ENCODE measurements around the gene GTPBP4. TPM values are rescaled to one million over a fixed set of nuclear protein-coding genes. Genes with fewer than 3 reads are reported as not detected.
"Not testable (repeated sequence)": the region's sequence is repeated elsewhere in the genome, so short reads cannot be mapped to it uniquely, and the experiment has no call there.

GTPBP4 gene
- total RNA-seq, 1 donor from 2014 or later = 73.8 TPM

DNA sequence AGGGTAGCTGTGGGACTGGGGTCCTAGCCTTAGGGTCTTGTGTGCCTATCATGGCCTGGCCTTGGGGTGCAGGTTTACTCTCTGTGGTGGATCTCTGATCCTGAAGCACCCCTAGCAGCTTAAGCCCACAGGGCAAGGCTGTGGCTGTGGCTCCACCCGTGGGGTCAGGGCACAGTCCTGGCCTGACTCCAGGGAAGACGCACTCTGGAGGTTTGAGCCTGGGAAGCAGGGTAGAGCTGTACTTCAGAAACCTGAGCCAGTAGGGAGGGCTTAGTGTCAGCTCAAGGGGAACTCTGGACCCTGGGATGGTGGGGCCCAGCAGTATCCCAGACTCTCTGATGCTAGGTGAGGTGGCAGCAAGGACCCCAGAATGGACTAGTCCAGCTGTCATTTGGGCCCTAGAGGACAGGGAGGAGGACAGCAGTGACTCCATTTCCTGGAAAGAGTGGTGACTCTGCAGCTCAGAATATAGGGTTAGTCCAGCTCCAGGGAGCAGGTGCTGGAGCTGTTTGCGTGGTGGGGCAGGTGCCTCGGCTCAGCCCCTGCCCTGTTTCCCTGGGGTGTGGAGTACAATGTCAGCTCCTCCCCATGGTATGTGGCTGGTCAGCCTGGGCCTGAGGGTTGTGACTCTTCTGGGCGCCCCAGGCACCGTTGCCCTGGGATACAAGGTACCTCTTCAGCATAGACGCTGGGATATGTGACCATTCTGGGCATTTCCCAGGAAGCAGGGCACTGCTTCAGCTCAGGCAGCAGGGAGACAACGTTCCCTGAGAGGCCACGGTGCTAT lies 15.8 kb downstream of the GTPBP4 start:
- POLR2A ChIA-PET = interaction anchor here (0.6 kb wide), 1 partner anchor 928 kb away, joined by 4 read pairs; no protein-coding TSS in a partner anchor
- no peaks in the 10 kb centered on the region for H3K4me1 Mint-ChIP-seq
- no peaks in the 10 kb centered on the region for H3K27me3 Mint-ChIP-seq
- intact Hi-C loops (cut with micrococcal nuclease) = no loop called here
- H3K4me3 Mint-ChIP-seq = no peak overlapping the region
- H3K9me3 Mint-ChIP-seq = peaks cover 11% of the 10 kb centered on the region
- CTCF ChIA-PET = no interaction called here
- DNase-seq (no peak), ATAC-seq (ENCODE audit: low read depth) (no peak)
- peaks cover 96% of the 10 kb centered on the region for H3K36me3 Mint-ChIP-seq (ENCODE audit: low read depth)
- TF ChIP-seq, protein P1, sequence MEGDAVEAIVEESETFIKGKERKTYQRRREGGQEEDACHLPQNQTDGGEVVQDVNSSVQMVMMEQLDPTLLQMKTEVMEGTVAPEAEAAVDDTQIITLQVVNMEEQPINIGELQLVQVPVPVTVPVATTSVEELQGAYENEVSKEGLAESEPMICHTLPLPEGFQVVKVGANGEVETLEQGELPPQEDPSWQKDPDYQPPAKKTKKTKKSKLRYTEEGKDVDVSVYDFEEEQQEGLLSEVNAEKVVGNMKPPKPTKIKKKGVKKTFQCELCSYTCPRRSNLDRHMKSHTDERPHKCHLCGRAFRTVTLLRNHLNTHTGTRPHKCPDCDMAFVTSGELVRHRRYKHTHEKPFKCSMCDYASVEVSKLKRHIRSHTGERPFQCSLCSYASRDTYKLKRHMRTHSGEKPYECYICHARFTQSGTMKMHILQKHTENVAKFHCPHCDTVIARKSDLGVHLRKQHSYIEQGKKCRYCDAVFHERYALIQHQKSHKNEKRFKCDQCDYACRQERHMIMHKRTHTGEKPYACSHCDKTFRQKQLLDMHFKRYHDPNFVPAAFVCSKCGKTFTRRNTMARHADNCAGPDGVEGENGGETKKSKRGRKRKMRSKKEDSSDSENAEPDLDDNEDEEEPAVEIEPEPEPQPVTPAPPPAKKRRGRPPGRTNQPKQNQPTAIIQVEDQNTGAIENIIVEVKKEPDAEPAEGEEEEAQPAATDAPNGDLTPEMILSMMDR (IDR thresholded peaks at IDR 0.05) = no peak
- H3K27ac Mint-ChIP-seq = no peak overlapping the region

DNA sequence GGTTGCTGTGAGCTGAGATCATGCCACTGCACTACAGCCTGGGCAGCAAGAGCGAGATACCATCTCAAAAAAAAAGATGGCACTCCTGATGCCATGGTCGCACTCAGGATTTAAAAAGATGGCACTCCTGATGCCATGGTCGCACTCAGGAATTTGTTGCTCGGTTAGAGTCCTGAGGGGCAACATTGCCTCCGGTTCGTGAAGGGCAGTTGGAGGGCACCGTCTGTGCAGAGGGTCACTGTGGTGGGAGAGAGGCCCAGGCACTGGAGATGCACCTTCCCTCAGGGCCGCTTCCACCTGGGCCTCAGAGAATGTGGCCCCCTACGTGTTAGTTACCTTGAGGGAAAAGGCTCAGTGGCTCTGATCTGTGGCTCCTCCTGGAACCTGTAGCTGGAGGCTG lies 18.3 kb downstream of the GTPBP4 start:
- peaks cover 95% of the 10 kb centered on the region for H3K36me3 Mint-ChIP-seq (ENCODE audit: low read depth)
- no peaks in the 10 kb centered on the region for H3K27me3 Mint-ChIP-seq
- no peak for DNase-seq
- H3K9me3 Mint-ChIP-seq = peaks cover 11% of the 10 kb centered on the region
- H3K4me3 Mint-ChIP-seq = no peak overlapping the region
- no peaks in the 10 kb centered on the region for H3K4me1 Mint-ChIP-seq
- ChIA-PET POLR2A (no interaction called here), CTCF (no interaction called here)
- intact Hi-C loops (cut with micrococcal nuclease) = no loop called here
- ATAC-seq (ENCODE audit: low read depth) = no peak
- no peak overlapping the region for H3K27ac Mint-ChIP-seq
- TF ChIP-seq, protein P1 (IDR thresholded peaks at IDR 0.05) = no peak

DNA sequence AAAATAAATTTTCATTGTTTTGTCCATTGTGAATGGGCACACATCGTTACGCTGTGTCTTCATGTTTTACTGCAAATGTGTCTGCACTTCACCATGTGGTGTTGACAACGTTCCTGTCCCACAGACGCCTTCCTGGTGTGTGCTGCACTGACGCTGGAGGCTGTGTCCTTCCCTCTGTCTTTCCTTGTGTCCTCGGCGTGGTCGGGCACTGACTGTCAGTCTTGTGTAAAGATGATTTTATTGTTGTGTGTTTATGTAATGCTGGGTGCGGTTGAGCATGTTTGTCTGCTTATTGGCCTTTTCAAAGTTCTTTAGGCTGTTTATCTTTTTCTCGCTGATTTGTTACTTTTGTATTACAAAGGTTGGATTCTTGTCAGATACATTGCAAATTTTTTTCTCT lies 19.3 kb downstream of the GTPBP4 start:
- Mint-ChIP-seq H3K36me3 (ENCODE audit: low read depth) (peaks cover 95% of the 10 kb centered on the region), H3K9me3 (peaks cover 5% of the 10 kb centered on the region), H3K4me3 (no peak overlapping the region), H3K4me1 (no peaks in the 10 kb centered on the region), H3K27me3 (no peaks in the 10 kb centered on the region), H3K27ac (no peak overlapping the region)
- CTCF ChIA-PET = no interaction called here
- ATAC-seq (ENCODE audit: low read depth) (no peak), DNase-seq (no peak)
- POLR2A ChIA-PET = no interaction called here
- TF ChIP-seq, protein P1 (IDR thresholded peaks at IDR 0.05) = no peak
- intact Hi-C loops (cut with micrococcal nuclease) = no loop called here

DNA sequence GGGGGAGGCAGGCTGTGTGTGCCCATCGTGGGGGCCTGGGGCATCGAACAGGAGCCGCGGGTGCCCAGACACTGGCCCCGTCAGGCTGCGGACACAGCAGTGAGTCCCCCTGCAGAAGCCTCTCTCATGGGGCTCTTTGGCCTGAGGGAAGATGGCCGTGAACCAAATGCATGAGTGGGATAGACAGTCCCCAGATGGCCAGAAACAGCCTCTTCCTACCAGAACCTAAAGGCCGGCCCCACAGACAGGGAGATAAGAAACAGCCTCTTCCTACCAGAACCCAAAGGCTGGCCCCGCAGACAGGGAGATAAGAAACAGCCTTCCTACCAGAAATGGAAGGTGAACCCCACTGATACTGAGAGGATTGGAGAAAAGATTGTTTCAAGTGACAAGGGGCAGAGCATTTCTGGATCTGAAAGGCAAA lies 20.8 kb downstream of the GTPBP4 start:
- Mint-ChIP-seq H3K9me3 (no peaks in the 10 kb centered on the region), H3K4me1 (no peaks in the 10 kb centered on the region), H3K36me3 (ENCODE audit: low read depth) (peaks cover 91% of the 10 kb centered on the region), H3K27me3 (no peaks in the 10 kb centered on the region), H3K4me3 (no peak overlapping the region), H3K27ac (no peak overlapping the region)
- ATAC-seq (ENCODE audit: low read depth) (no peak), DNase-seq (no peak)
- ChIA-PET POLR2A (no interaction called here), CTCF (no interaction called here)
- TF ChIP-seq, protein P1 (IDR thresholded peaks at IDR 0.05) = no peak
- intact Hi-C loops (cut with micrococcal nuclease) = no loop called here

DNA sequence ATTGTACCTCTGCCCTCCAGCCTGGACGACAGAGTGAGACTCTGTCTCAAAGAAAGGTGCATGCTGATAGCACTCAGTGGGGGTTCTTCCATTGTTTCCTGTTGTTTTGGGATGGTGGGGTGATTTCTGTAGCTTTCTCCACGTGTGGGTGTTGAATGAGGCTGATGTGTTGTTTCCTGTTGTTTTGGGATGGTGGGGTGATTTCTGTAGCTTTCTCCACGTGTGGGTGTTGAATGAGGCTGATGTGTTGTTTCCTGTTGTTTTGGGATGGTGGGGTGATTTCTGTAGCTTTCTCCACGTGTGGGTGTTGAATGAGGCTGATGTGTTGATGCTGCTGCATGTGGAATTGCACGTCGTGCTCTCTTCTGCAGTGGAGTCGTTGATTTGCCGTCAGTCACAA lies 21.7 kb downstream of the GTPBP4 start:
- intact Hi-C loops (cut with micrococcal nuclease); POLR2A ChIA-PET: not testable (repeated sequence)

More for the DNA sequence above, 21.7 kb downstream of the GTPBP4 start:
- H3K27me3 Mint-ChIP-seq; DNase-seq; H3K27ac Mint-ChIP-seq; H3K4me1 Mint-ChIP-seq; H3K9me3 Mint-ChIP-seq; CTCF ChIA-PET; ATAC-seq (ENCODE audit: low read depth); H3K4me3 Mint-ChIP-seq: not testable (repeated sequence)
- H3K36me3 Mint-ChIP-seq (ENCODE audit: low read depth) = peaks cover 93% of the 10 kb centered on the region
